NCI-H226 (cell line): ENCODE results near the gene TTC23L.

Experiments used
- DNase-seq: peaks from one replicate; pipeline ENCODE4 v3.0.0-alpha.2; 2015

Gene TTC23L

DNA sequence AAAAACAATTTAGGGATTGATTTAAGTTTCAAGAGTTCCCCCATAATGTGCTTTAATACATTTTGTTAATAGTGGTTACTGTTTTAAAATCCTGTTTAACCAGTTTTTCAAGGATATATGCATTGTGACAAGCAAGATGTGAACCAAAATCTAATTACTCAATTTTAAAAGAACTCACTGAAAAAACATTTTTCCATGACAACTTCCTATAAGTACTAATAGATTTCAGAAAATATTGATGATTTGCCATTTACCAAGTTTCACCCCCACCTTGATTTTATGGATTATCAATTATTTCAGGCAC lies 85.5 kb downstream of the TTC23L start:
- DNase-seq: no peak

DNA sequence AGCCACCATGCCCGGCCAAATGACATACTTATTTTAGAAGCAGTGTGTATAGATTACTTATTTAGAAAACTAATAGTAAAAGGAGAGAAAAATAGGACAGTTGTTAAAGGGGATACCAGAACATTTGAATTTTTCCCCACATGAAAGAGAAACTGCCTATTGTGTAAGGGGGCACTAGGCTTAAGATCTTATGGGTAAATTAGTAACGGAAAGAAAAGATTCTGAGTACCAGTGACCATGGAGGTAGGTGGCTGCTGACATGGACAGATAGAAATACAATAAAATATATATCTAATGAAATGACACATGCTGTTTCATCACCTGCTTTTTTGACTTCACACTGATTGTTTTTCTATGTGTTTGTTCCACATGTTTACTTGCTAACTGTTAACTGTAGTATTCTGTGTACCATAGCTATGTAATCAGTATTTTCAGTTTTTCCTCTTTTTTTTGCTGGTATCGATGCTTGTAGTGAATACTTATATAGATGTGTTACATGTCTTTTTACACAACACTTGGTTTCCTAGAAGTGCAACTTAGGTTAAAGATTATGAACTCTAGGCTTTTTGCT lies 87.4 kb downstream of the TTC23L start:
- DNase-seq: no peak

DNA sequence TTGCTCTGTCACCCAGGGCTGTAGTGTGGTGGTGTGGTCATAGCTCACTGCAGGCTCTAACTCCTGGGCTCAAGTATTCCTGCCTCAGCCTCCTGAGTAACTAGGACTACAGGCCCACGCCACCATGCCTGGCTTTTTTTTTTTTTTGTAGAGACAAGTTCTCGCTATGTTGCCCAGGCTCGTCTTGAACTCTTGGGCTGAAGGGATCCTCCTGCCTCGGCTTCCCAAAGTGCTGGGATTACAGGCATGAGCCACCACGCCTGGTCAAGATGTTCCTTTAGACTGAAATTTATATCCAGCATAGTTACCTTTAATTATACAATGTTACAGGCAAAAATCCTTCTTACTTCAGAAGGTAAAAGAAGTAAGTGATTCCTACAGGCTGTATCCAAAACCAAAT lies 88.8 kb downstream of the TTC23L start:
- DNase-seq: no peak

DNA sequence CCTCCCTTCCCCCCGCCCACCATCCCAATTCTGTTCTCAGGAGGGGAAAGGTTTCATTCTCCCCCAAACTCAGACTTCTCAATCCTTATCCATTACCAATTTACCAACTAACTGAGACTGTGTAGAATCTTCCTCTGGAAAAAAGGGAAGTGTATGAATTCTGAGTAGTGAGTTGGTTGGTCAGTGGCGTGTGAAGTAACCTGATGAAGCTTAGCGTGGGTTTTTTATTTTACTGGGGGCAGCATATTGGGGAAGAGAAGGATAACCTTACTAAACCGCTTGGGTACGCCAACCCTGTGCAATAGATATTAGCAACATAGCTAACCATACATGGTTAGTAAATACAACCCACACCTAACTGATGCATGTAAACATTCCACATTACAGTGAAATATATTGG lies 89.3 kb downstream of the TTC23L start:
- DNase-seq: no peak

DNA sequence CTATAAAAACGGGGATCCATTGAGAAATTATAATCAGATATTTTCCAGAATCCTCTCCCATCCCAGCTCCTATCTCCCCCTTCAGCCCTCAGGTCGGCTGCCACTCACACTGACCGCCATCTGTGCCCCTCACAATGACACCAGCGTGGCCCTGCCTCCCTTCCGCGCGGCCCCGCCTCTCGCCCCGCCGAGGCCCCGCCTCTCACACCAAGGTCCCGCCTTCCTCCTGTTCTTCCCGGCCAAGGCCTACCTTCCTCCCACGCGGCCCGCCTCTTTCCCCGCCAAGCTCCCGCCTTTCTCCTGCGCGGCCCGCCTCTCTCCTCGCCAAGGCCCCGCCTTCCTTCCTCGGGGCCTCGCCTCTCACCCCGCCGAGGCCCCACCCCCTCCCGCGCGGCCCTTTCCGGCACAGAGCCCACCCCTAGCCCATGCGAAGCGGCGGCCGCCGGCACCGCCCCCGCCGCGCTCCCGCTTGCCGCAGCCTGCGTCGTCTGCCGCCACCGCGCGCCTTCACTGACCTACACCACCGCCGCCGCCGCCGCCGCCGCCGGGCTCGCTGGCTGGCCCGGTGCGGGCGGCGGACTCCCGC lies 90.3 kb downstream of the TTC23L start, which contains the start of gene DNAJC21:
Gene DNAJC21 (plus strand): TSS at position 426 of the 586 bp plus-strand sequence. CDS start 261 bp downstream, outside the sequence.
- peak; percentile 90 for DNase-seq

DNA sequence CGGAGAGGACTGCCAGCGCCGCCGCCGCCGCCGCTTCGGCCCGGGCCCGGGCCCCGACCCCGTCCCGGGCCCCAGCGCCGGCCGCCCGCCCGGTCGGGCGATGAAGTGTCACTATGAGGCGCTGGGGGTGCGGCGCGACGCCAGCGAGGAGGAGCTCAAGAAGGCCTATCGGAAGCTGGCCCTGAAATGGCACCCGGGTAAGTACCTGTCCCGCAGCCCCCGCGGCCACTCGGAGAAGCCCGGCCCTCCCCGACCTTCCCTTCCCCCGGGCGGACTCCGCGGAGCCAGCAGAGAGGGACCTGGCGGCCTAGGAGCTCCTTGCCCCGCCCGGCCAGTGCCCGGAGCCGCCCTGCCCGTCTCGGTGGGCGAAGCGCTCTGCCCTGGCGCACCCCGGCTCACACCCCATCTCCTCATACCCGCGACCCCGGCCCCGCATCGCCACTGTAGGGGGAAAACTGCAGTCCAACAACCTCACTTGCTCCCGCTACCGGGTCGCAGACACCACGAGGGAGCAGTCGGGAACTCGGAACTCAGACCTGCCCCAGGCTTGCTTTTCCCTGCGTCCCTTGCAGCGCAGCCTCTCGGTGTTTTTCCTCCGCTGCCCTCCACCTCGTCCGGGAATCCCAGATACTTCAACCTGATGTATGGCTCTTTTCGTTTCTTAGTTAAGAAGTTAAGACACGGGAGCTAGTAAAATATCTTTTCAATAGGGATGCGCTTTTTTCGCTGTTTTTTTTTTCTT lies 90.9 kb downstream of the TTC23L start:
- DNase-seq: peak; percentile 56

DNA sequence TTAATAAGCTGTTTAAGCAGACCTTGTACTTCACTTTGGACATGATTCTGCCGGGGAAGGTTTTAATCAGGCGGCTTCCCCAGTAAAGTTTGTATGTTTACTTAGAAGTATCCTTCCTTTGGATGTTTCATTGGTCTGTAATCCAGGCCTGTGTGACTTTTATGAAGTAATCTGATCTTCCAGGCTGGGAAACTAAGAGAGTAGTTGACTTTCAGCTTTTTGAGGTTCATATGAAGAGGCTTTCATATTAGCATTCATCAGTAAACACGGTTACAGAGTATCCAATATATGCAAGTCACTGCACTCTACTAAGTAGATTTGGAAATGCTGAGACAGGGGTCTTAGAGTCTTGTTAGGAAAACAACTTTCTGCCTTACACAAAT lies 91.5 kb downstream of the TTC23L start:
- DNase-seq: no peak

DNA sequence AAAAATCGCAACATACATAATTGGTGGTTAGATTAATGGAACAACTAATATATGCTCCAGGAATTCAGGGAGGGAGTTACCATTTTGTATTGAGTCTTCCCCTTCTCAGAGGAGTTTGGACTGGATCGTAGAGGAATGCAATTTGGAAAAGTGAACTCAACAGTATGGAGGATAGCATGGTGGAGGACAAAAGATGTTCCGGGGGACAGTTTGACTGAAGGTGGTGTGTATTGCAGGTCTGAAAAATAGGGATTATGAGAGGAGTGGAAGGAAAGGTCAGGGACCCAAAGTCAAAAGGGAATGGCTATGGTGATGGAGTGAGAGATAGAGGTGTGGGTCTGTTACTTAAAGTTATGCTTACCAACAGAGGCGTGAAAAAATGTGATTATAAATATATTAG lies 91.9 kb downstream of the TTC23L start:
- DNase-seq: no peak

DNA sequence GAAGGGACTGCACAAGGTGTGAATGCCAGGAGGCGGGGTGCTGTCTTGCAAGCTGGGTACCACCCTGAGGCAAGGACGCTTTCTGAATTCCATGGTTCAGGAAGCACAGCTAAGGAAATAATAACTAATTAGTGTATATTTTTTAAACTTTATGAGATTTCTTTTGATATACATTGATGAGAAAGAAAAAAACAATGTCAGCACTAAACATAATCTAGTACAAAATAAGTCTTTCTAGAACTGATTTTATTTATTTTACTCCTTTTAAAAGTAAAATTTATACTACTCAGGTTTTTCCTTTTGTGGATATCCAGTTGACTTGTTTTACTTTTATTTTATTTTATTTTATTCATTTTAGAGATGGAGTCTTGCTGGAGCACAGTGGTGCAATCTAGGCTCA lies 94.0 kb downstream of the TTC23L start:
- no peak for DNase-seq

DNA sequence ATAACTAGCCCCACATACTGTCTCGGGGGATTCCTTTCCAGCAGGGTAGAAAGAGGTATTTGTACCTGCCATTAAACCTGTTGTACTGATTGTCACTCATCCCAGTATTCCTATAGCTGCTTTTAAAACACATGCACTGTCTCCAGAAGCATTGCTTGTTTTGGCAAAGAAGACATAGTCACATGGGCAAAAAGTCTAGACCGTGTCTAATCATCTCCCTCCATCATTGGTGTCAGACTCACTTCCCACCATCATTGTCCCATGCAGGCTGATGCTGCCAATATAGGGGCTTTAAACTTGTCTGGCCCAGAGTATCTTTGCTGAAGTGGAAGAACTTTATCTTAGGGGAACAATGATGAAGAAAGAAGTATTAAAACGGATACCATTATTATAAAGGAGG lies 103.0 kb downstream of the TTC23L start:
- DNase-seq: no peak

DNA sequence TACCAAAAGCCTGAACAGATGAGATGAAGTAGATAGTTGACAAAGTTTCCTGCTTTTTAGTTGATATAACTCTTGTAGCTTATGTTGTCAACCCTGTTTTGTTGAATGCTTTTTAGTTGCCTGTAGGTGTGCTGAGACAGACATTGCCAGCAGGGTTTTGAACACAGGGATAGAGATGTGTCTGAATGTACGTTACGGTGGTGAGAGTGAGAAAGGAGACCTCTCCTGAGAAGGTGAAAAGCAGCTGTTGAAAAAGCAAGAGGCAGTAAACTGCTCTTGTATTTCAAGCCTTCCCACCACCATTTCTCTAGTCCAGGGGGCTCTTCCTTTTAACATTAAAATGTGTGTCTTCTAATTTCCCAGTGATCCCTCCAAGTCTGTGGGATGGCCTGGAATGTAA lies 105.1 kb downstream of the TTC23L start:
- DNase-seq: no peak

DNA sequence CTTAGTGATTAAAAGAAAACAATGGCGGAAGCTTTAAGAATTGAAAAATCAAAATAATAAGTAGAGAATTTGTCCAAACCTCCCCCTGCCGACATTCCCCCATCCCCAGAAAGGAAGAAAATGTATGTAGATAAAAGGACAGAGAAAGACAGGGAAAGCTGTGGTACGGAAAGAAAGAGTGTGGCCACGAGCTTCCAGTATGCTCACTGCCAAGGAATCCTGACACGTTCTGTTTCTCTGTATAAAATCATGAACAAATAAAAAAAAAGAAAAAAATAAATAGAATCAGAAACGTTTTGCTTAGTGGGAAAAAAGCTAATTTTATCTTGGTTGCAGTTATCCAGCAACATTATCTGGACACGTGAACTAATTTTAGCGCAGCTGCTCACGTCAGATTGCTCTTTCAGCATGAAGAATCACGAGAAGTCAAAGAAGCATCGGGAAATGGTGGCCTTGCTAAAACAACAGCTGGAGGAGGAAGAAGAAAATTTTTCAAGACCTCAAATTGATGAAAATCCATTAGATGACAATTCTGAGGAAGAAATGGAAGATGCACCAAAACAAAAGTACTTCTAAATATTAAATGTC lies 105.6 kb downstream of the TTC23L start:
- no peak for DNase-seq
